Mucosa of gallbladder (tissue), 1 donor: ENCODE data around the gene NKIRAS2. TPM values are rescaled to one million over a fixed set of nuclear protein-coding genes. Genes with fewer than 3 reads are reported as not detected.

Source experiments
- DNase-seq: peaks from one replicate; pipeline ENCODE4 v3.0.0-alpha.2; 2020; ENCODE audit warnings: low spot score
- total RNA-seq: library from RNA; stranded (reverse); gene quantifications from one replicate; pipeline ENCODE4 v1.2.1, GENCODE V29; 2021
- donor health status: DM: no; HTN: no; CAD: no.

Gene NKIRAS2
- total RNA-seq, 1 donor from 2014 or later = 31.1 TPM

DNA sequence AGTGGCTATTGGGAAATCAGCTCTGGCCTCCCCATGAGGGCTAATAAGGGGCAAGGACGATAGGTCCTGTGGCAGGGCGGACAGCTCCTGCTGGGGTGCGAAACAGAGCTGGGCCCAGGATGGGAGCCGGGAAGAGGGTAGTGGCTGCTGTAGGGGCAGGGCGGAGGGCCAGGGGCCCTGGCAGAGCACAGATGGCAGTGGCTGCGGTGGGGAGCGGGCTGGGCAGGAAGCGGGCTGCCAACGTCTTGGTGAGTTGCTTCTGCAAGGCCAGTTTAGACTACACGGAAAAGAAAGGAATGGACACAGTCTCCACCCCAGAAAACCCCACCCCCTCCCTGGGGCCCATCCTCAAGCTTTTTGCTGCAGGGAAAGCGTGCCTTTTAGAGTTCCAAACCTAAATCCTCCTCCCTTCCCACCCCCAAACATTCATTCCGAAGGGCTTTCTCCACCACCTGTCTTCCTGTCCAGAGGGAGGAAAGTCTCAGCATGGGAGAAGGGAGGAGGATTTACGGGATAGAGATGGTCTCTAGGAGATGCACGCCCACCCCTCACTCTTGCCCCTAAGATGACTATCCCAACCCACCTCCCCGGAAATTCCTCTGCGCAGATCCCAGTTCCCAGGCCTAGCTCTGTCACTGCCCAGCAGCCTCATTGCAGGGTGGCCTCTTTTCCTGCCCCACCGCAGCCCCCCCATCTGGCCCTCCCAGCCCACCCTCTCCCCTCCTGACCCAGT is 7.1 kb downstream of the NKIRAS2 start:
- DNase-seq = no peak

GRCh38 chr17:42027590-42027889 is 7.7 kb downstream of the NKIRAS2 start:
- no peak for DNase-seq

DNA sequence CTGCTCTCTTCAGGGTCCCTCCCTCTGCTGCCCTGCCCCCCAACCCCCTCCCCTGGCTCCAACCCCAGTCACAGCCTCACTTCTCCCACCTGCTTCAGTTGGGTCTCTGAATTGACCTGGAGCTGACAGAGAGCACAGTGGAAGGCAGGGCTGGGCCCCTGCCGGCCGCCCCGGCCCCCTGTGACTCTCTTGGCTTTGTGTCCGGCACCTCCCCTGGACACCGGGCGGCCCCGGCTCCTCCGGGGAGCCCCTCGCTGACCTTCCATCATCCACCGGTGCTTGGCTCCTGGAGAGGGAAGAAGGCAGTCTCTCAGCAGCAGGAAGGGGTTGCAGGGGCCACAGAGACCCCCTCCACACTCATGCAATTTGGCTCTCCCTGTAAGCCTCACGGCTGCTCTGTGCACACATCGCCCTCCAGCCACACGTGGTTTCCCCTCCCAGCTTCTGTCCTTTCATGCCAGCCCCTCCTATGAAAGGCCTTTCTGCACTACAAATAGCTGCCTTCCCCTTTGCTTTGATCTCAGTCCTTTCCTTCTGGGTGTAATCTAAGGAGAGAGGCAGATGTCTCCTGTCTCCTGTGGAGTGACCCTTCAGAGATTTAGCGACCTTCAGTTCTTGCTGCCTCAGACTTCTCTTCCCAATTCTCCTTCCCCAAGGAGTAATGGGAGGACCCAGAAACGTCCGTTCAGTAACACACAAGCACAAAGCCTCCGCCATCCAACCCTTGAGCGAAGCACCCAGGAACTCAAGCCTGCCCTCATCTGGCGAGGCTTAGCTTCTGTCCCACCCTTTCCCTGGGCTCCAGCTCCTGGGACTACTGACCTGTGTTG is 8.3 kb downstream of the NKIRAS2 start:
- no peak for DNase-seq

GRCh38 chr17:42028791-42029127 is 8.9 kb downstream of the NKIRAS2 start:
- no peak for DNase-seq

GRCh38 chr17:42031584-42031983 is 11.7 kb downstream of the NKIRAS2 start:
- no peak for DNase-seq

GRCh38 chr17:42034059-42034458 is 14.2 kb downstream of the NKIRAS2 start:
- DNase-seq = no peak

DNA sequence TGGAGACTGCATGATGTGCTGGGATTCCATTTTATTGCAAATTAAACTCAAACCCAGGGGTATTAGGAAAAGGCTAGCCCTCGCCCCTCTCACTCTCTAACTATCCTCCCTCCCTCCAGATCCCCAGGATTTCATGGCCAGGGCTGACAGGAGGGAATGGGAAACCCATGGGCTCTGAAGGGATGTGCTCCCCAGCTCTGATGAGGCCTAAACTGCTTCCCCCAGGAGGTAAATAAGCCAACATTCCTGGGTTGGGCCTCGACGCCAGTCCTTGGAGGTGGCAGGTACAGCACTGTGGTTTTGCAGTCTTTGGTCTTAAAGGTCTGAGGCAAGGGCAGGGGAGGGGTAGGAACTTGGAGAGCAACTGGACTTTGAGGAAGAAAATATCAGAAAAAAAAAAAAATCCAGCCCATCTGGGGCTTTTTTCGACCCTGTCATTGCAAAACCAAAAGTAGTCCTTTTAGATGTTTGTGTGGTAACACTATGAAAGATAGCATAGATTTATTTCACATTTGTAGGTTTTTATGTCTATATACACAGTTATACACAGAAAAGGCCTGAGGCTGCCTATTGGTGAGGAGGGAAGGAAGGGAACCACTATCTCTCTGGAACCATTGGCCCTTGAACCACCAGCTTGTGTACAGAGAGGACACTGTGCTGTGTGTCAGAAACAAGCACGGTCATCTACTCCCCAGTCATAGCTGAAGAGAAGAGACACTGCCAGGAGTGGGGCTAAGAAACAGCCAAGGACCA is 18.5 kb downstream of the NKIRAS2 start:
- DNase-seq = no peak

DNA sequence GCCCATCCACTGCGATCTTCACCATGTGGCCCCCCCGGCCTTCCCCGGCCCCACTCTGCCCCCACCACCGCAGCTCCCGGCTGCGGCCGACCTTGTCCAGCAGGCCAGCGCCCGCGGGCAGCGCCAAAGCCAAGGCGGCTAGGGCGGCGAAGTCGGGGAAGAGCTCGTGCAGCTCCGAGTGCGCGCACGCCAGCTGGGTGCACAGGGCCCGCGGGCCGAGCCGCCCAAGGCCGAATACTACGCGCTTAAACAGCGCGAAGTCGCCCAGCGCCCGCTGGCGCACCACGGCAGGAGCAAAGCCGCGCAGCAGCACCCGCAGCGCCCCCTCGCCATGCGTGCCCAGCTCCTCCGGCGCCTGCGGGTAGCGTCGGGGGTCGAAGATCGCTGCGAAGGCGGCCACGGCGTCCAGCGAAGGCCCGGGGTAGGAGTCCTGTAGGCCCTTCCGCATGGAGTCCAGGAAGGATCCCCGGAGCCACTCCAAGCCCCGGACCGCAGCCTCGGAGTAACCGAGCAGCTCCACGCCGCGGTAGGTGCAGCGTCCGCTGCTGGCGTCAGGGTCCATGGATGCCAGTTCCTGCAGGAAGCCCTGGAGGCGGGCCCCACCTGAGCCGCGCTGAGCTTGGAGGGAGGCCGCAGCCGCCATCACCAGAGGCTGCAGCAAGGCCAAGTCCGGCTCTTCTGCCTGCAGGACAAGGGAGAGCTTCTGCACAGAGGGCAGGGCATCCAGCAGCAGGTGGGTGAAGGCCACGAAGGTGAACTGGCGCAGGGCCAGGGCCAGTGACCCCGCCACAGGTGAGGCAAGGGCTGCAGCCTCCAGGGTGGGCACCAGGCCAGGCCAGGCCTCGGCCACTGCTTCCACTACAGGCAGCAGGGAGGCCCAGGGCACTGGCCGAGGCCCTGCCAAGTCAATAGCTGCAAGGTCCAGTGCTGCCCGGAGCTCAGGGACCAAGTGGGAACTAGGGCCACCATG is 20.2 kb downstream of the NKIRAS2 start:
- no peak for DNase-seq

DNA sequence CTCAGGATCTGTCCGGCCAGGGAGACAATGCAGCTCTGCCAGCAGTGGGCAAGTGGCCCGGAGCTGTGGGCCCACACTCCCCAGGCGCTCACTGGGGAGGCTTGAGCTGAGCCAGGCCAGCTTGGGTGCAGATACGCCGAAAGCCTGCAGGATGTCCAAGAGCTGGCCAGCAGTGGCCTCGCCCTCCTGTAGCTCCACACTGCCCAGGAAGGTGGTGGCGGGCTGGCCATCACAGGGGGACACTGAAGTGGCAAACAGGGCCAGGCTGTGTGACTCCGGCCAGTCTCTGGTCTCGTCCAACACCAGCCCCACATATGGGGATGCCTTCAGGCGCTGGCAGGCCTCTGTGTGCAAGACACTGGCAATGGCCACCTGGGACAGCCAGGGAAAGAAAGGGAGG is 20.9 kb downstream of the NKIRAS2 start:
- DNase-seq = no peak

DNA sequence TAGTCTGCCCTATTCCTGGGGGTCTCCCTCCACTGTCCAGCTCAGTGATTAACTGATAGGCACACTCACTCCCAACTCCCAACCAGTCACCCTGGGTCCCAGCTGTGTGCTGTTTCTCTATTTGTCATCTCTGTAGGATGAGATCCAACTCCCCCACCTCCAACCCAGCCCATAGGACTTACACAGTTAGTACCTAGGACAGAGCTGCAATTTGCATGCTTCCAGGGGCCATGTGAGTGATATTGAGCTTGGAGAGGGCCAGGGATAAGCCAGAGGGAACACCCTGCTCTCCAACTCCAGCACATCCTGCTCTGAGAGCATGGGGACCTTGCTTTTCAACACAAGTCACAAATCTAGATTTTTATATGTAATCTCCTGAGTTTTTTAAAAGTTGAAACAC is 21.7 kb downstream of the NKIRAS2 start:
- no peak for DNase-seq

DNA sequence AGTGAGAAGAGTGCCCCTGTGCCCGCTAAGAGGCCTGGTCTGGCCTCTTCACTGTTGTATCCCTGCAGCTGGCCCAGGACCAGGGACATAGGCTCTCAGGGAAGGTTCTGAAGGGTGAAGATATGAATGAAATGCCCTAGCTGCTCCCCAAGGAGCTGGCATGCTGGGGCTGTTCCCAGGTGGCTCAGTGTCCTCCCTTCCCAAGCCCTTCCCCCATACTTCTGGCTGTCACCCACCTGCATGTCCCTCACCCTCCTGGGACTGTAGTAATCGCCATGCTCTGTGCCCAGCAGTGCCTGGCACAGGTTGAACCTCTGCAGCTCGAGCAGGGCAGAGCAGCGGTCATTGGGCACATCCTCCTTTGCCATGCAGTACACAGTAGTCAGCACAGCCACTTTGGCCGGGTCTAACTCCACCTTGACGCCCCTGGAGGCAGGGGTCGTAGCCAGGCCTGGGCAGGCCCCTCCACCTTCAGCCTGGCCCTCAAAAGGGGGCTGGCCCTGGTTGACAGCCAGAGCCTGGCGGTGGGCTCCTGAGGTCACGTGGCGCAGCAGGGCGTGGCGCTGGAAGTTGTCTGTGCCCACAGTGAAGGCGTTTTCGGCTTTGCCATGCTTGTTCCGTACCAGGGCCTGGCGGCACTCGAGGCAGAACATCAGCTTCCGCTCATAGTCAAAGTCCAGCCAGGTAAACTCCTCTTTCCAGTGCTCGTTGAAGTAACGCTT is 22.9 kb downstream of the NKIRAS2 start:
- DNase-seq = no peak

DNA sequence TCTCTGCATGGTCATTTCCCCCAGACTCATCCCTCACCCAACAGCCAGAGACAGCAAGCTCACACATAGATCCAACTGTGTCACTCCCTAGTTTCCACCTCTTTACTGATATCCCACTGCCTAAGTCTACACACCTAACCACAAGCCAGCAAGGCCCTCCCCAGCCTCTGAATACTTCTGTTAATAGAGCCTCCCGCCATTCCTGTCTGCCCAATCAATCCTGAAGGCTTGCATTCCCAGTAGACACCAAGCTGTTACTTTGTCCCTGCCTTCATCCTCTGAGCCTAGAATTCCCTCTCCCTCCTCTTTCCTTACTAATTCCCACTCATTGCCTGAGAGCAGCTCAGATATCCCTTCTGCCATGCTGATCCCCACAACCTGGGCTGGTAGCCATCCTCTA is 25.8 kb downstream of the NKIRAS2 start:
- no peak for DNase-seq

DNA sequence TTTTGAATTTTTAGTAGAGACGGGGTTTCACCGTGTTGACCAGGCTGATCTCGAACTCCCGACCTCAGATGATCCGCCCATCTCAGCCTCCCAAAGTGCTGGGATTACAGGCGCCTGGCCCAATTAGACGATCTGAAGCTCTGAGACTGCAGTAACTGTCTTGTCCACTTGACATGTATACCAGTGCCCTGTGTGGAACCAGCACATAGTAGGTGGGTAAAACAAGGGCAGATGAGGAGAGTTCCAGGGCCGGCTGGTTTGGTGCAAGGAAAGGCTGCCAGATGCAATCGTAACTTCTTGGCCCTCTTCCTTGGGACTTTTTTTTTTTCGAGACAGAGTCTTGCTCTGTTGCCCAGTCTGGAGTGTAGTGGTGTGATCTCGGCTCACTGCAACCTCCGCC is 27.5 kb downstream of the NKIRAS2 start:
- no peak for DNase-seq

DNA sequence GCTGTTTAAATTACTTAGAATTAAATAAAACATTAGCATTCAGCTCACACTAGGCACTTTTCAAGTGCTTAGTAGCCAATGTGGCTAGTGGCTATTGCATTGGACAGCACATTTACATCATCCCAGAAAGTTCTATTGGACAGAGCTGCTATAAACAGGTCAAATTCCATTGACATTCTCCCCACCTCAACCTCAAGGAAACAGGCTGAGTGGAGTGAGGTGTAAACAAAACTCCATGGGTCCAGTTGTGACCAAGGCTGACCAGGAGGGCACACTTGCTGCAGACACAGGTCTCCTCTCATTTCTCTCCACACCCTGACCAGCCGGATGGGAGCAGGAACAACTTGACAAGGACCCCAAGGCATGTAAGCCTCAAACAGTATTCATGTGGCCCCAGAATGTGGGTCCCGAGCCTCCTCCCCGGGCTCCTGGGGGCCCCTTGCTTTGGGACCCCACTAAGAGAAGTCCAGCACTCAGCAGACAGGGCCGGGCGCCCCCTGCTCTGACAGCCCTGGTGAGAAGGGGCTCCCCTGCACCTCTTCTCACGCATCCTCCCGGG is 30.0 kb downstream of the NKIRAS2 start:
- no peak for DNase-seq

- DNase-seq = peak; percentile 42
Observed at GRCh38 chr17:42050393-42051012, 30.6 kb downstream of the NKIRAS2 start, which contains the start of gene C17orf113. Gene C17orf113, minus strand, starts transcription at chr17:42050601. Its CDS starts 7,225 bp downstream, at chr17:42043376.

GRCh38 chr17:42051013-42051400 is 31.1 kb downstream of the NKIRAS2 start:
- DNase-seq = no peak

GRCh38 chr17:42051645-42052044 is 31.8 kb downstream of the NKIRAS2 start:
- no peak for DNase-seq

DNA sequence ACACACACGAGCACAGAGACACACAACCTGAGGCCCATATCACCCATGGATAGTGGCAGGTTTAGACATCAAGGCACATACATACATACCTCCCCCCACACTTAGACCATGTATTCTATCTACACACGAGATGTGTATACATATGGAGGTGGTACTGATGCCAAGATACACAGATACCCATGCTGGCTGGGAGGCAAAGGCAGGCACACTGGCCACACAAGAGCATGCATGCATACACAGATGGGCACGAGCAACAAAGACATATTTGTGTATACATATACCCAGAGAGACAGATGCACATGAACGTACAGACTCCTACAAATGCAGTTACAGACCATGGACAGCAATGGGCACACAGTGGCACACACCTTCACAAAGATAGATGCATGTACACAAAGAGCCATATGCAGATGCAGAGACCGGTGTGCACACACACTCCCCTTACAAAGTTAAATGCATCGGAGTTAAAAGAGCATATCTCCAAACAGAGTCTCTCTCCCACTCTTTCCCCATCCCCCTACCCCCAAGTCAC is 32.5 kb downstream of the NKIRAS2 start:
- no peak for DNase-seq

- no peak for DNase-seq
Observed at GRCh38 chr17:42053731-42054500, 34.0 kb downstream of the NKIRAS2 start.
